Activated CD4-positive, alpha-beta T cell treated with anti-CD3 and anti-CD28 coated beads, Interleukin-2, amount 50 U/mL, for 4 hours (primary cell): ENCODE results near the gene INPP4A.

Experiments
- DNase-seq, 2 experiments: peaks; one replicate each; pipeline ENCODE4 v3.0.0-alpha.2; 2020

The INPP4A gene

DNA sequence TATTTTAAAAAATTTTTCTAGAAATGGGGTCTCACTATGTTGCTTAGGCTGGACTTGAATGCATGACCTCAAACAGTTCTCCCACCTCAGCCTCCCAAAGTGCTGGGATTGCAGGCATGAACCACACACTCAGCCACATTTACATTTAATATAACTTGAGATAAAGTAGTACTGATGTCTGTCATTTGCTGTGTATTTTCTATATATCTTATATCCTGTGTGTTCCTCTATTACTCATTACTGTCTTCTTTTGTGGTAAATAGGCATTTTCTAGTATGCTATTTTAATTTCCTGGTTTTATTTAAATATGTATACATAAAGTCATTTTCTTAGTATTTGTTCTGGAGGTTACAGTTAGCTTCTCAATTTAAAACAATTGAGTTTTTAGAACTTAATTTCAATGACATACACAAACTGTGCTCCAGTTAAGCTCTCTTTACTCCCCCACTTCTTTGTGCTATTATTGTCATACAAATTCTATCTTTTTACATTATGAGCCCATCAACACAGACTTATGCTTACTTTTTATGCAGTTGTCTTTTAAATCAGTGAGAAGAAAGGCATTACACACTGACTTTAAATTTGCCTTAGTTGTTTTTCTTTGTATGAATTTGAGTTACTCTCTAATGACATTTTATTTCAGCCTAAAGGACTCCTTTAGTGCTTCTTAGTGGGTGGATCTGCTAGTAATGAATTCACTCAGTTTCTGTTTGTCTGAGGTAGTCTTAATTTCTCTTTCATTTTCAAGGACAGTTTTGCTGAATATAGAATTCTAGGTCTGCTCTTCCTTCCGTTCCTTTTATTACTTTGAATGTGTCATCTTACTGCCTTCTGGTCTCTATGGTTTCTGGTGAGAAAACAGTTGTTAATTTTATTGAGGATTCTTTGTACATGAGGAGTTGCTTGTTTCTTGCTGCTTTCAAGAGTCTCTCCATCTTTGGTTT, 6.2 kb upstream of the INPP4A start:
- no peak for DNase-seq

DNA sequence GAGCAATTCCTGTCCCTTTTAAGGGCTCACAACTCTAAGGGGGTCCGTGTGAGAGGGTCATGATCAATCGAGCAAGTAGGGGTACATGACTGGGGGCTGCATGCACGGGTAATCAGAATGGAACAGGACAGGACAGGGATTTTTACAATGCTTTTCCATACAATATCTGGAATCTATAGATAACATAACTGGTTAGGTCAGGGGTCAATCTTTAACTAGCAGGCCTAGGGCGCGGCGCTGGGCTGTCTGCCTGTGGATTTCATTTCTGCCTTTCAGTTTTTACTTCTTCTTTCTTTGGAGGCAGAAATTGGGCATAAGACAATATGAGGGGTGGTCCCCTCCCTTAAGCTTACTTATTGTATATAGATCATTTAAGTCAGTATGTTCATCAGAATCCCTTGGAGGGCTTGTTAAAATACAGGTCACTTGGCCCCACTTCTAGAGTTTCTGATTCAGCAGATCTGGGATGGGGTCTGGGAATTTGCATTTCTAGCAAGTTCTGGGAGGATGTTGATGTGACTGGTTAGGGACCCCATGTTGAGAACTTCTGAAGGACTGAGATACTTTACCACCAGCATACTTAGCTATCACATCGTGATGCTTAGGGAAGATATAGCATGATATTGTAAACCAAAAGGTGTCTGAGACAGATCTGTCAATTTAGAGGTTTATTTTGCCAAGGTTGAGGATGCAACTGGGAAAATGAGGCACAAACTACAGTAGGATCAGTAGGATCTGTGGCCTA, 2.8 kb upstream of the INPP4A start:
- no peak for DNase-seq

DNA sequence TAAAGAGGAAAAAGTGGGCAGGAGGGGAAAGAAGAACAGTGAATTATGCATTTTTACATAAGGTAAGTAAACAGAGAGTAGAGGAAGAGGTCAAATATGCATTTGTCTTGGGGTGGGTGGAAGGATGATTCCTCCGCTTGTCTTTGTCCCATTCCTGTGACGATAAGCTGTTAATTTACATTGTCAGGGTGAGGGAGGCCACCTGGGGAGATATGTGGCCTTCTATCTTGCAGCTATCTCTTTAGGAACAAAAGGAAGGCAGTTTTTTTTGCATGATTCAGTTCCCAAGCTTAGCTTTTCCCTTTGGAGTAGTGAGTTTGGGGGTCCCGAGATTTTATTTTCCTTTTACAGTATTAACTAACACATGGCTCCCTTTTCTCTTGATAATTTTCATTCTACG, 2.2 kb upstream of the INPP4A start:
- no peak for DNase-seq

DNA sequence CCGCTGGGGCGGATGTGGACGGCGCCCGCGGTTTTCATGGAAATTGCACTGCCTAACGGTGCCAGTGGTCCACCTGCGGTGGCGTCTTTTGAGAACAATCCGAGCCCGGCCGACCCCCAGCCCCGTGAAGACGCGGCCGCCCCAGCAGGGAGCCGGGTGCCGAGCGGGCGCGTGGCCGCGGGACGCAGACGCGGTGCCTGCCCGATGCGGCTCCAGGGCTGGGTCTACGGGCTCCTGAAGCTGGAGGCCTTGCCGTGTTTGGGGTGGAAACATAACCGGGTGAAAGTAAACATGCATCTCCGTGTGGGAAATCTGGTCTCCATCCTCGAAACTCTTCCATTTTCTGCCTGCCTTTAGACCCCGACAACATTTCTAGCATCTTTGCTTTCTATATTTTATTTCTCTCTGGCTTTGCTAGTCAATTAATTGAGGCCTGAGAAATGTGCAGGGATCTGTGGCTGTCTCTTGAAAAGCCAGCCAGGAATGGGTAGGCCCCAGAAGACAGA, 572 bp downstream of the INPP4A start:
- no peak for DNase-seq

DNA sequence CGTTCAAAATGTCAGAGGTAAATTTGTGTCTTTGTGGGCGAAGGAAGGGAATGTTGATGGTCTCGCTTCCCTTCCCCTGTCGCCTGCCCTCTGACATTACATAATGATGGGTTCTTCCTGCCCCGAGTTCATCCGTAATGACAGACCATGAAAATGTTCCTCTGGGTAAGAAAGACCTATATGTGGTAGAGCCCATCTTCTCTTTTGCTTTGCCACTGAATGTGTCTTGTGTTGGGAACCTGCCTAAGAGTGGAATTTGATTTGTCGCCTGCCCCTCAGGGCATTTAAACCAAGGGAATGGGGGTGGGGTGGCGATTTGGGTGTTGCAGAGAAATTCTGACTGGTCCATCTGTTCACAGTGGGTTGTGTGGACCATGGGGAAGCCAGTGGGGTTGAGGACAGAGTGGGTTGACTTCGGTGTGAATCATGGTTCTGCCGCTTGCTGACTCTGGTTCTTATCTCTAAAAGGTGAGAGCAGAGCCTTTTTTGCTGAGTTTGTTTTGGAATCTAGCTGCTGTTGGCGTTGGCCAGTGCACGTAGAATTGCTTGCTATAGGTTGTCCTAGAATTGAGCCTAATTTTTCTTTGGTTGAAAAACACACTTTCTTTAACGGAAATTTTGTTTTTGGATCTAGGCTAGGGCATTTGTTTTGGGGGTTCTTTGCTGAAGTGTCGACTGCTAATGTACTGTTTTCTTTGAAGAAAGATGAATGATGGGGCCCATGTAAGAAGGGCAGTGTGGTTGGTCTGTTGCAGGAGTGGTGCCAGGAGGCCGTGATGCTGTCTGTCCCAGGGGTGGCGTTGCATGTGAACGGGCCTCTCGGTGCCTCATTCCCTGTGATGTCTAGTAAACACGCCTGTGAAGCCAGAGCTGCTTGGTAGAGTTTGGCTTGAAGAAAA, 1.3 kb downstream of the INPP4A start:
- DNase-seq, result no peak

DNA sequence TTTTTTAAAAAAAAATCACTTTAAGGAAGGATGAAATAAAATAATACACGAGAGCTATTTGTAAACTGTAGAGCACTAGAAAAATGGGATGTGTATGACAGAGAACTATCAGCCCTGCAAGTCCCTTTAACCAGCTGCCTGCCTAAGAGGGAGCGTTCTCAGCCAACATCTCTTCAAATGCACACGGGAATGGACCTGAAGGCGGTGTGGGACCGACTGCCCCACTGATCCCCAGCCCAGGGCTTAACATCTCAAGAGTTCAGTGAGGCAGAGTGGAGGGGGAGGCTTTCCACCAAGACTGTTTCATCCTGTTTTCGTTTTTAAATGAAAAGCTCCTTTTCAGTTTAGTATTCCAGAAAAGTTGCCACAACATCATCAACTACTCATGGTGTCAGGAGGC, 2.2 kb downstream of the INPP4A start:
- no peak for DNase-seq

DNA sequence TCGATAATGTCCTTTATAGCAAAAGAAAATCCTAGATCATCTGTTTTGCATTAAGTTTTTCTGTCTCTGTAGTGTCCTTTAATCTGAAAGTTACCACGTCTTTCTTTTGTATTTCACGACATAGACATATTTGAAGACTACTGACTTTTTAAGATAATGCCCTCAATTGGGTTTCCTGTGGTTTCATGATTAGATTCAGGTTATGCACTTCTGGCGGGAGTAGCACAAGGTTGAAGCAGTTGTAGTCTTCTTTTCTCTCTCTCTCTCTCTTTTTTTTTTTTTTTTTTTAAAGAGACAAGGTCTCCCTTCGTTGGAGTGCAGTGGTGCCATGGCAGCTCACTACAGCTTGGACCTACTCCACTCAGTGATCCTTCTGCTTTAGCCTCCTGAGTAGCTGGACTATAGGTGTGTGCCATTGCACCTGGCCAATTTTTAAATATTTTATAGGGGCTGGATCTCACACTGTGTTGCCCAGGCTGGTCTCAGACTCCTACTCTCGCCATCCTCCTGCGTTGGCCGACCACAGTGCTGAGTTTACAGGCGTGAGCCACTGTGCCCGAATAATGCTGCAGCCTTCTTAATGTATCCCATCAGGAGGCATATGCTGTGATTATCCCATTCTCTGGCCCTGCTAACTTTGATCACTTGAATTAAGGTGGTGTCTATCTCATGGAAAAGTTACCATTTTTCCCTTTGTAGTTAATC, 3.9 kb downstream of the INPP4A start:
- no peak for DNase-seq

DNA sequence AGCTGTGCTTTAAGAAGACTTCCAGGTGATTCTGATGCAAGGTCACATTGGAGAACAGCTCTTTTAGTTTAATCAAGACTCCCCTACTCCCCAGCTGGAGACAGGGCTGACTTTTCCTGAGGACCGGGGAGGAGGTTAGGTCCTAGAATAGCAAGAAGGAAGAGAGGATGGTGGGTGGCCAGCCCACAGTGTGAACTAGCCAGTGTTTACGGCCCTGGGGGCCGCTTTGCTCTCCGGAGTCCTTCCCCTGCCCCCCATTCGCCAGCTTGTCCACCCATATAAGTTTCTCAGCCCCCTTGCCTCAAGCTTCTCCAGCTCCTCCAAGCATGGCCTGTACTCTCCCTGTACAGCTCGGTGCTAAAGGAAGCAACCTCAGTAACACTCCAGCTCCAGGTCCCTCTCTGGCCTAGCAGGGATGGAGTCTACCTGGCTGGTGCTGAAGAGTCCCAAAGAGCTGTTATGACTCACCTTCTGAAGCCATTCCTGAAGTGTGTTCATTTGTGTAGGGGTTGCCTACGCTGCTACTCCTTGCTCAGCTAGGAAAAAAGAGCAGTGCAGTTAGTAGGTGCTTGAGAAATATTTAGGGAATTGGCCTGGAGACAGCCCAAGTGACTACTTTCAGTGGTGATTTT, 7.9 kb downstream of the INPP4A start:
- no peak for DNase-seq

DNA sequence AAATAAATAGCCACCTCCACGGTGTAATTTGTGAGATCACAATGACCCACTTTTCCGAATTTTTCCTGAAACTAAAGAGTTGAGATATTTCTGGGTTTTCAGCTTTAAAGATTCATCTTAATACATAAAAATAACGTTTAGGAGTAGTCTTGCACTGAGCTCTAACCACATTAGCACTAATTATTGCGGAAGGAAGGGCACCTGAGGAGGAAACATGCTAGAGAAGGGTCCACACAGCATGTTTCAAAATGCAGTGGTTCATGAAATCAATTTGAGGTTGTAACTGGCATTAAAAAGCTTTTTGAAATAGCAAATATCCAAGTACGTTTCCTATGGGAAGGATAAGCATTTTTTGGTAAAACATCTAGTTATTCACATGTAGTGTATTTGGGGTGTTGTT, 8.4 kb downstream of the INPP4A start:
- no peak for DNase-seq

DNA sequence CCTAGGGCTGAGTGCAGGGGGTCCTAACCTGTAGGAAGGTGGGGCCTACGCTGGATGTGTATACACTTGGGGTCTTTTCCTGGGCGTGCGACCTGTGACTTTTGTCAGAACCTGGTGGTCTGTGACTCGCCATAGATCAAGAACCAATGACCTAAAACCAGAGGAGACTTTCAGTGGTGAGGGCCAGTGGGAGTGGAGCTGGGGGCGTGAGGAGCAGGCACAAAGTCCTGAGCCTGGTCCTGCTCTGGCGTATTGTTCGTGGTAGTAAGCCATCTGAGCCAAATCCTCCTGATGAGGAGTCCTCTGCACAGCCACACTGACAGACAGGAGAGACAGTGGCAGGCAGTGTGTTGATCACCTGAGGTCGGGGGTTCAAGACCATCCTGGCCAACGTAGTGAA, 8.9 kb downstream of the INPP4A start:
- no peak for DNase-seq

DNA sequence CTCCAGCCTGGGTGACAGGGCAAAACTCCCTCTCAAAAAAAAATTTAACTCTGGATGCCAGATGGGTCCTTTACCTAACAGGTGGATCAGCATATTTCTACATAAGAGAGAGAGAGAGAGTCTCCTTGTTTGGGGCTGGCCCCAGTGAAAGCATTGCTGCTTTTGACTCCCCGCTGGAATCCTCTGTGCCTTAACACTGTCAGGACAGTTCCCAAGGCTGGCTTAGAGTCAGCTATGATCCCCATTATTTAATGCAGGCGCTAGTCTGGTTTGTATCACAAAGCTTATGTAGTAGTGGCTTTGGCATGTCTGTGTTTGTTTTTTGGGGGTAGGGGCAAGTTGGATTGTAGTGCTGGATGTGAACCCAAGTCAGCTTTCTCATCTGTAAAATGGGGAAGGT, 9.4 kb downstream of the INPP4A start:
- no peak for DNase-seq

DNA sequence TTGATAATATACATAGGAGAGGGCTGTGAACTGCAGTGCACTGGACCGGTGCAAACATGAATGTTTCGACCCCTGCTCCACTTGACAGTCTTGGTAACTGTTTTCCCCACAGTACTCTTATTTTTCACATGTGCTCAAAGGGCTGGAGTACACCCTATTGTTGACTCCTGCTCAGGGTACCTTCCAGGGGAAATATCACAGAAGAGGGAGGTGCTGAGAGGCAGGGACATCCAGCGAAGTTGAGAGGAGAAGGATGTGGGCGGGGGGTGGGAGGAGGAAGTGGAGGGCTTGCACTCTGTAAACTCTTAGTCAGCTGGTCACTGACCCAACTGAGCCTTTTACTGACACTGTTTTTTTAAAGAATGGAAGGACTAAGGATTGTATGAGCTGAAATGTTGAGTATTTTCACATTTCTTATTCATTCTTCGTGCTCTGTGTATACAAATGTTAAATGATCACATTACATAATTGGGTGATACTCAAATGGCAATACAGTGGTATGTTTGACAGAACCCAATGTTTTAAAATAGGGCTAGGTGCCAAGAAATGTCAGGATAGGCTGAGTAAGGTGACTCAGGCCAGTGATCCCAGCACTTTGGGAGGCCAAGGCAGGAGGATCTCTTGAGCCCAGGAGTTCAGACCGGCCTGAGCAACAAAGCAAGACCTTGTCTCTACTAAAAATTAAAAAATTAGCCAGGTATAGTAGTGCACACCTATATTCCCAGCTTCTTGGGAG, 10.0 kb downstream of the INPP4A start:
- DNase-seq, result no peak

DNA sequence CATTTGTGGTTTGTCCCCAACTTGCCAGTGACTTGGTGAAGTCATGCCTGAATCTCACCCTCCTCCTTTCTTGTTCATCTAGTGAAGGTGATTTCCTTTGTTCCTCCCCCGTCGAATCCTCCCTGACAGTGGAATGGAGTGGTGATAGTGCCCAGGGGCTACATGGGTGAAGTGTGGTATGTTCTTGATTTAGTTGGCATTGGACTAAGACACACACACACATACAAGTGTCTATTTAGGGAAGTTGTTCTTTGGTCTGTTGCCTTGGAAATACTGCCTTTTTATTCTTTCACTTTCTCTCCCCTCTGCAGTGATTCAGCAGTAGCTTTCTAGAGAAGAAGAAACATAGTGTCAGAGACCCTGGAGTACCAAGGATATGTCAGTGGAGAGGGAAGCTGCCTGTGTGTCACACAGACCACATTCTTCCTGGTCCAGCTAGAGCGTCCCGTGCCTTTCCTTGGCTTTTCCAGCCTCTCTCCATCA, 10.9 kb downstream of the INPP4A start:
- no peak for DNase-seq

DNA sequence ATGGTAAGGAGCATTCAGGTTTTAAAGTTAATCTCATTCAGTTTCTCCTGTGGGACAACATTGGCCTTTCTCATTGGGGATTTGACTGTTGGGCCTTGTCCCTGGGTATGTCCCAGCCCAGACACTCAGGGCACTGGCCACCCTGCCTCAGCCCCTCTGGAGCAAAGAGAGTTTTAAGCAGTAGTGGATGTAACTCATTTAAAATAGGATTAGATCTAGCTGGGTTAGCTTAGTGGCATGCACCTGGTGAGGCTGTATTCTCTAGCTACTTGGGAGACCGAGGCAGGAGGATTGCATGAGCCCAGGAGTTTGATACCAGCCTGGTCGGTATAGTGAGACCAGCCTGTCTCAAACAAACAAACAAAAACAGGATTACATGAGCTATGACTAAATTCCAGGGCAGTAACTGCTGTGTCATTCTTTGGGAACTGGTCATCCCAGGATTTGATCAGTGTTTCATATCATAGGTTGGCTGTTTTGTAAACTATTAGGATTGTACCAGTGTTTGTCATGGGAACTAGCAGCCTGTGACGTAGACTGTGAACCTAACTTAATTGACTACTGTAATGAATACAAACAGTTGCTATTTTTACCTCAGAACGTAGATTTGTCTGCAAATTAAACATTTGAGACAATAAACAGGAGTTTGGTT, 12.5 kb downstream of the INPP4A start:
- DNase-seq, result no peak

DNA sequence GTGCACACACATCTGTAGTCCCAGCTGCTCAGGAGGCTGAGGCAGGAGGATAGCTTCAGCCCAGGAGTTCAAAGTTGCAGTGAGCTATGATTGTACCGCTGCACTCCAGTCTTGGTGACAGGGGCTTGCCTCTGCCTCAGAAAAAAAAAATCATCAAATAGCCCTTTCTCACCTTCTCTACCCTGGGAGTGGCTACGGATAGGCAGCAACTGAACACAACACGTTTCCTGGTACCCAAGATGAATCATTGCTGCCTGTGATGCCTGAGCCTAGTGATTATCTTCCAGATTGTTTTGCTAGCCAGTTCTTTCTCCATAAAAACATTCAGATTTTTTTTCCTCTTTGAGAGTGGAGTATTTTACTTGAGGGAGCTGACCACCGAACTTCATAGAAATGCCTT, 13.5 kb downstream of the INPP4A start:
- peak; percentile 34 to 40 for DNase-seq

DNA sequence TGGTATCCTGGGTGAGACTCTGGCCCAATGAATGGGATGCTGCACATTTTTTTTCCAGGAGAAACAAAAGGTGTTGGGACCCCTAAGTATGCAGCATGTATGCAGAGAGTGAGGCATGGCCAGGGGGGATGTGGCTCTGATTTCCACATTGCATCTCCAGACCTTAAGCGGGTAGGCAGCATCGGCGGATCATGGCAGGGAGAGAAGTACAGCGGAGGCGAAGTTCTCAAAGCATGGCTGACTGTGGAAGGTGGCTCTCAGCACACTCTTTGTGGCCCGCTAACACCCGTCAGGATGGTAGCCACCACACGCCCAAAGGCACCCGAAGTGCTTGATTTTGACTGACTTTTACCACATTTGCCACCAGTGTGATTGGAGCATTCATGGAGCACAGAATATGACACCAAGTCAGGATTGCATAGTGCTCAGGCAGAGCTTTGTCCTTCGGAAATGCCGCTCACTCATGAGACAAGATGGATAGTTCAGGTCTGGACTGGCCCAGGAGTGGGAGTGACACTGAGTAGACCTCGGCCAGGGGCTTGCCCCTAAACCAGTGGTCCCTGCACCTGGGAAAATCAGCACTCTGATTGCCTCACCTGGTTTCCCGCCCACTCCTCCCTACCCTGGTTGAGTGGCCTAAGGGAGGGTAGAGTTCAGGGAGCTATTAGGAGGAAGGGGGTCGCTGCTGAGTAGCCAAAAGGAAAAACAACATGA, 14.2 kb downstream of the INPP4A start:
- DNase-seq, result no peak

DNA sequence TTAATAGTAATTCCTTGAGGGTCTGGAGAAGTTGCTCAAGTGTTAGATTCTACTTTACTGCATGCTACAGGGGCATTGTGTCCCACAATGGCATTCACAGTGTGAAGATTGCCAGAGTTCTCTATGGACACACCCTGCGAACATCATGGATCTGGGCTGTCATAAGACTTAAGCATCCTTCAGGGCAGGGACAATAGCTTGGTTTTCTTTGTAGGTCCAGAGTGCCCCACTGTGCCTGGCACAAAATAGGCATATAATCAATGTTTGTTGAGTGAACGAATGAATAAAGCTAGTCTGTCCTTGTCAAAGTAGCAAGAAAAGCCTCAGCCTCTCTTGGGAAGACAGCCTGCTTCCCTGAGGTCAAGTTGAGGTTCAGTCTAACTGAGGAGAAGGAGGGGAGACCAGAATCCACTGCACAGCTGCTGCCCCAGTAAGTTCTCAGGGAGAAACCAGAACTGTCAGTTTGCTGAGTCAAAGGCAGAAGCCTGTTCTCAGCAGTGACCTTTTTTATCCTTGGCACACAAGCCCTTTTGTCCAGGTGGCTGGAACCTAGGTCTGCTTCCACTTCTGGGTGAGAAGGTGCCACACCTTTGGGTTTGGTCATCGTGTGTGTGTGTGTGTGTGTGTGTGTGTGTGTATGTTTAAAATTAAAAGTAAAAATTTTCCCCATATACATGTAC, 15.0 kb downstream of the INPP4A start:
- no peak for DNase-seq

DNA sequence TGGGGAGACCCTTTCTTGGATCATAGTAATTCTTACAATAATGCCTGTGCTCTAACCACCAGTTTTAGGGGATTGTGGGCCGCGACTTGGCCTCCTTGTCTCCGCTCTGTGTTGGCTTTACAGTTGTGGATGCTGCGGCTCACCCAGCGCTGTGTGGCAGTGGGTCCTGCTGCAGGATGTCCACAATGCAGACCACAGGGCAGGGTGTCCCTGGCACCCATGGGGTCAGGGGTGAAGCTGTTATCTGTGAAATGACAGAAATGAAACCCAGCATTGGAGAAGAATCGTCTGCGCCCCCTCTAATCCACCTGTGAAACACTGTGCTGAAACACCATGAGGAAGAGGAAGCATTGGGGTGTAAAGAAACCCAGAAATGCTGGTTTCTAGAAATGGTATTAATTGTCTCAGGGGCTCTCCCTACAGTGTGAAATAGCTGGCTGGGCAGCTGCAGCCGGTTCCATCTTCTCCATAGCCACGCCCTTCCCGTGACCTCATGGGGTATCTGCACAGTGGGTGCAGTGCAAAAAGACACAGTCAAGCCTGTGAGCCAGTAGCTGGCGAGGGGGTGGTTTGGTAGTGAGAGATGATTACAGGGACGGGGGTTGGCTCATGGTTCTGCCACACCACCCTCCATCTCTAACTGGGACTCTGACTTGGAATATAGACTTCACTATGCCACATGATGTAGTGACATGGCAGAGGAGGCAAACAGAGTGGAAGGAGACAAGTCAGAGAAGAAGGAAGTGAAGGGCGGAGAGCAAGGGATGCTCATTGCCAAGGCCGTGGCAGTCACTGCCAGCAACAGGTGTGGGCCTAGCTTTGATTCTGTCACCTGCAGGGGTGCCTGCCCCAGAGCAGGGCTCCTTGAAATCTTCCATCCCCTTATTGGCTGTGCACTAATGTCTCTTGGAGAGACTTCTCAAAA, 16.2 kb downstream of the INPP4A start:
- DNase-seq, result peak; percentile 55 to 59
